Heart left ventricle (tissue), 16 donors: Measurements from ENCODE around the gene MLN. TPM values are rescaled to one million over a fixed set of nuclear protein-coding genes. Genes with fewer than 3 reads are reported as not detected.
A peak's percentile ranks its signal among the peaks of the same experiment; 100 is the strongest.

Source experiments
- ATAC-seq, 4 donors: fragments of 200-7000 bp; cut with Tn5 transposase; one replicate each; pipeline ENCODE4 v1.9.1; 2020 to 2022; ENCODE audit warnings: moderate library complexity in 4 of 4, mild to moderate bottlenecking in 3 of 4, moderate number of reproducible peaks in 1 of 4
- DNase-seq, 5 donors: peaks; one replicate each; pipeline ENCODE4 v3.0.0-alpha.2; 2020
- H3K27ac ChIP-seq, 12 donors: fragments of 200-600 bp; sonication (generic) in 4 of 12; one replicate each; pipeline versions ENCODE4 v1.5.0 to v1.8.0; 2016 to 2022; ENCODE audit warnings: mild to moderate bottlenecking in 2 of 12
- H3K27me3 ChIP-seq, 9 donors: fragments of 200-600 bp; sonication (generic) in 2 of 9; one replicate each; pipeline versions ENCODE4 v1.5.1 to v1.8.0; 2016 to 2022; ENCODE audit warnings: mild to moderate bottlenecking in 3 of 9
- H3K36me3 ChIP-seq, 9 donors: fragments of 200-600 bp; sonication (generic) in 2 of 9; one replicate each; pipeline versions ENCODE4 v1.5.0 to v1.8.0; 2018 to 2022; ENCODE audit warnings: mild to moderate bottlenecking in 2 of 9
- H3K4me1 ChIP-seq, 12 donors: fragments of 200-600 bp; sonication (generic) in 4 of 12; one replicate each; pipeline versions ENCODE4 v1.5.0 to v1.8.0; 2016 to 2022; ENCODE audit warnings: mild to moderate bottlenecking in 3 of 12
- H3K4me3 ChIP-seq, 12 donors: fragments of 200-600 bp; sonication (generic) in 4 of 12; one replicate each; pipeline versions ENCODE4 v1.5.0 to v1.8.0; 2017 to 2022; ENCODE audit warnings: mild to moderate bottlenecking in 9 of 12, moderate library complexity in 4 of 12
- H3K9me3 ChIP-seq, 12 donors: fragments of 200-600 bp; sonication (generic) in 4 of 12; one replicate each; pipeline versions ENCODE4 v1.5.0 to v1.8.0; 2016 to 2022; ENCODE audit warnings: mild to moderate bottlenecking in 1 of 12
- POLR2A ChIP-seq, 2 donors: fragments of 450-650 bp; IDR thresholded peaks; one replicate each; pipeline ENCODE4 v1.6.1; 2017; ENCODE audit warnings: antibody characterized with exemption in 2 of 2, mild to moderate bottlenecking in 2 of 2, moderate library complexity in 2 of 2
- WGBS, 4 donors: extraction: QIAGEN DNeasy Blood & Tissue Kit in 2 of 4; methylation state at CpG; one replicate each; pipeline versions ENCODE4 v1.1.5 to v1.1.7; 2013 to 2018; 5-methylcytosine and 5-hydroxymethylcytosine counted together
- intact Hi-C, 10 donors: fragments of 100-400 bp; cut with DNase I; formaldehyde crosslinking; loops; one replicate each; pipeline versions ENCODE4 v1.11.1 to v1.14.2; 2022
- polyA plus RNA-seq, 2 donors: library from polyadenylated mRNA; stranded (reverse); fragments of 200-250 nt; gene quantifications; one replicate each; pipeline ENCODE4 v1.2.3, GENCODE V29; 2013
- total RNA-seq, 9 donors: library from RNA; depleted of rRNA in 2 of 9; stranded (reverse); fragments of >200 nt in 2 of 9; fragmentation: NEBNext Ultra II Directional in 3 of 9; extraction: Animal tissue kit (Norgen Biotek cat#: 25700) in 3 of 9; gene quantifications; one replicate each; pipeline versions ENCODE4 v1.1.0 to v1.2.4, GENCODE V29; 2016 to 2023
- TF ChIP-seq, protein P1 (sequence below), 12 donors: fragments of 200-600 bp; sonication (generic) in 4 of 12; IDR thresholded peaks; one replicate each; pipeline versions ENCODE4 v1.5.0 to v1.8.0; 2018 to 2022; ENCODE audit warnings: antibody characterized with exemption in 12 of 12, mild to moderate bottlenecking in 5 of 12
- donor health status: ischemic (EF 13 %, LVEDD 7.1; RV severe dilation, severe dysfunction).
- donor health status: healthy with polysubstance abuse.
- donor health status: DM: no; HTN: yes; CAD: no.
- donor health status: DM: no; HTN: no; CAD: no.
- donor health status: ischemic (EF 25% LVEDD 6.9; RV normal size, moderate dysfunction).
- donor health status: ischemic (EF 25% LVEDD 5.7; RV mildly dilated, moderate dysfunction).
- donor health status: healthy.
- donor health status: DM: yes; HTN: yes; CAD: no.
- donor health status: ischemic (EF 35%, LVEDD 5.7; RV mildly dilated, moderate dysfunction).
- donor health status: nonischemic (EF 11% LVEDD 7.7; RV severe dilation, severe dysfunction).
- donor health status: DM: yes; HTN: yes; CAD: no.
- donor health status: PGD.
- donor health status: ischemic (EF 29% LVEDD 5.4; RV normal size, mild dysfunction).
- donor health status: nonischemic (EF 23%, LVEDD 6.1; RV moderate dilation, normal function).

MLN gene
- total and polyA plus RNA-seq, 11 donors, result not detected

DNA sequence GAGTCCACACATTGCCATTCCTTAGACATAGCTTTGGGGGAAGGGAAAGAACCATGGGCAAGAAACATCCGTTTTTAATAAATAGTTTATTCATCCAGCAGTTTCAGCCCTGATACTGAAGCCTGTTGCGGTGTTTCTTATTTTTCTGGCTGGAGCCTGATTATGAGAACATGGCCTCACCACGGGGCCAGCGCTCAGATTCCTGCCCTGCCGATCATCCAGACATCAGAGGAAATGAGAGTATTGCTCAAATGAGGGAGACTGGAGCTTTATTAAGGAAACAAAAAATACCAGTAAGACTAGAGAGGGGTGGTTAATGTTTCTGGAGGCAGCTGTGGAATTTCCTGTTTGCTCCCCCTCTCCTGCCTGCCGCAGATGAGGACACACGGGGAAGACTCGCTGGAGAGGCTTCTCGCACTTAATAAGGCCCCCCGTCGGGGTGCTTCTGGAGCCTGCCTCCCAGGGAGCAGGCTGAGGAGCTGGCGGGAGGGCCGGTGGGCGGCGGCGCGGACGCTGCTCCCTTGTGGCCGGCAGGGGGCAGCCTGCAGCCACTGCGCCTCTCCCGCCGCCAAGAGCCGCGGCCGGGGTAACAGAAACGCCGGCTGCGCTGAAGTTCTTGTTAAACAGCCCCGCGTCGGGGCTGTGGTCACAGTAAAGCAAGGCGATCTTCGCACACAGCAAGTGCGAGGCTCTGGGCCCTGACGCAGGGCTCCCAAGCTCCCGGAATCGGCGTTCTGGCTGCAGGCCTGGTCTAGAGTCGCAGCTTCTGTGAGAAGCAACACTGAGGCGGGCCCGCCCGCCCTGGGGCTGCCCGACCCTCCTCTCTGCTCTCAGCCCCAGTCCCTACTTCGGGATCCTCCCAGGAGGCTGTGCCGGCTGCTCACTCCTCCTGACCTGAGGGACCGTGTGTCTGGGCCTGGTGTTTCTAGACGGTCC is 32.4 kb downstream of the MLN start:
- Histone ChIP-seq H3K27ac (peak overlapping the region in 11 of 12 donors; percentile 2 to 74 (median 50)), H3K9me3 (peaks cover 0 to 5% (median 0%) of the 10 kb centered on the region in 12 donors), H3K4me1 (peaks cover 0 to 37% (median 27%) of the 10 kb centered on the region in 12 donors), H3K27me3 (no peaks in the 10 kb centered on the region), H3K36me3 (peaks cover 2 to 46% (median 40%) of the 10 kb centered on the region in 9 donors), H3K4me3 (peak overlapping the region in 4 of 12 donors; percentile 8 to 28 (median 18))
- WGBS, 4 donors, result 12 to 19% (median 16%) methylated on average over 23 to 47 of the region's 47 CpGs
- intact Hi-C loops, result loop anchor here (1.0 to 5.0 kb wide), 8 partner anchors 41 to 383 kb away; partner anchors contain the start of gene GRM4 (in 1 of the 10)
- TF ChIP-seq, protein P1, sequence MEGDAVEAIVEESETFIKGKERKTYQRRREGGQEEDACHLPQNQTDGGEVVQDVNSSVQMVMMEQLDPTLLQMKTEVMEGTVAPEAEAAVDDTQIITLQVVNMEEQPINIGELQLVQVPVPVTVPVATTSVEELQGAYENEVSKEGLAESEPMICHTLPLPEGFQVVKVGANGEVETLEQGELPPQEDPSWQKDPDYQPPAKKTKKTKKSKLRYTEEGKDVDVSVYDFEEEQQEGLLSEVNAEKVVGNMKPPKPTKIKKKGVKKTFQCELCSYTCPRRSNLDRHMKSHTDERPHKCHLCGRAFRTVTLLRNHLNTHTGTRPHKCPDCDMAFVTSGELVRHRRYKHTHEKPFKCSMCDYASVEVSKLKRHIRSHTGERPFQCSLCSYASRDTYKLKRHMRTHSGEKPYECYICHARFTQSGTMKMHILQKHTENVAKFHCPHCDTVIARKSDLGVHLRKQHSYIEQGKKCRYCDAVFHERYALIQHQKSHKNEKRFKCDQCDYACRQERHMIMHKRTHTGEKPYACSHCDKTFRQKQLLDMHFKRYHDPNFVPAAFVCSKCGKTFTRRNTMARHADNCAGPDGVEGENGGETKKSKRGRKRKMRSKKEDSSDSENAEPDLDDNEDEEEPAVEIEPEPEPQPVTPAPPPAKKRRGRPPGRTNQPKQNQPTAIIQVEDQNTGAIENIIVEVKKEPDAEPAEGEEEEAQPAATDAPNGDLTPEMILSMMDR (IDR thresholded peaks at IDR 0.05), result peak; percentile 92 to 99 (median 97)
- TF ChIP-seq POLR2A (IDR thresholded peaks at IDR 0.05), result no peak
- ATAC-seq (peak; percentile 44 to 85 (median 76)), DNase-seq (peak; percentile 65 to 88 (median 75))

DNA sequence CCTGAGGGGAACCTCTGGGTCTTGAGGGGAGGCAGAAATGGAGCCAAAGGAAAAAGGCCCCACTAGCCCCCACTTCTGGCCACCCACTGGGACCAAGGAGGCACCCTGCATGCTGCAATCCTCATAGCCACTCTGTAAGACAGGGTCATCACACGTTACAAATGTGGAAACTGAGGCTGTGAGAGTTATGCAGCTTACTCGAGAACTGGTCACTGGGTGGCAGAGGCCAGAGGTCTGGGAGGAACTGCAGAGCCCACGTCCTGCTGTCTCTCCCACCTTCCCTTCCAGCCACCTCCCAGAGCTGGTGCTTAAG is 33.0 kb downstream of the MLN start:
- peaks cover 0 to 37% (median 27%) of the 10 kb centered on the region in 12 donors for H3K4me1 ChIP-seq
- ATAC-seq (peak in 1 of 4 donors; percentile 6), DNase-seq (peak in 1 of 5 donors; percentile 40)
- intact Hi-C loops, result loop anchor here in 8 of 10 donors (1.0 to 5.0 kb wide), 8 partner anchors 42 to 384 kb away; partner anchors contain the start of gene GRM4 (in 1 of the 8)
- H3K9me3 ChIP-seq, result peaks cover 0 to 5% (median 0%) of the 10 kb centered on the region in 12 donors
- WGBS, 4 donors, result 20 to 47% (median 36%) methylated on average over 3 of the region's 3 CpGs
- peaks cover 0 to 40% (median 33%) of the 10 kb centered on the region in 9 donors for H3K36me3 ChIP-seq
- no peak overlapping the region for H3K4me3 ChIP-seq
- TF ChIP-seq POLR2A (IDR thresholded peaks at IDR 0.05), result no peak
- TF ChIP-seq, protein P1 (IDR thresholded peaks at IDR 0.05), result no peak
- peak overlapping the region in 7 of 12 donors; percentile 25 to 74 (median 58) for H3K27ac ChIP-seq
- no peaks in the 10 kb centered on the region for H3K27me3 ChIP-seq

DNA sequence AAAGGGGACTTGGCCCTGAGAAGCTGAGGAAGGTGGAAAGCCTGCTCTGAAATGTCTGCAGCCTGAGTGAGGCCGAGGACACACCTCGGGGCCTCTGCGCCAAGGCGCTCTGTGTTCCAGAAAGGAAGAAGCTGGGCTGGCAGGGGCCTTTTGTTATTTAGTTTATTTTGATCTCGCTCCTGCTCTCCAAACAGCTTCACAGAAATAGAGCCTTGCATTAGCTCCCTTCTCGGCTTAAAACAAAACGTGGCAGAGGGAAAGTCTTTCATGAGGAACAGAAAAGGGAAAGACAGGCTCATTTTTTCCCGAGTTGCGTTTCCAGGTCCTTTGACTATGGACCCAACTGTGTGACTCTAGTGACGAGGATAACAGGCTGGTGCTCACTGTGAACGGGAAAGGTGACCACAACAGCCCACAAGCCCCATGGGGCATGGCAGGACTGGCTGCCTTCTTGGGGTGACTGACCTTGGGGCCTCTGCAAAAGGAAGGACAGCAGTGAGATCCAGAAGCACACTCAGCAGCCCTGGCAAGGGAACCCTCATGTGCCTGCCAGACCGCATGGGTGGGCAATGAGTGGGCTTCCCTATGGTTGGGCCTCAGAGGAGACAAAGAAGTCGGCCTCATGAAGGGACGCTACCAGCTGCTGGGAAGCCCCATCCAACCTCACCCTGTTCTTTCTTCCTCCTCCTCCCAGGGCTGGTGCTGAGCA is 33.5 kb downstream of the MLN start:
- Histone ChIP-seq H3K27me3 (no peaks in the 10 kb centered on the region), H3K9me3 (peaks cover 0 to 5% (median 0%) of the 10 kb centered on the region in 12 donors), H3K4me3 (no peak overlapping the region), H3K36me3 (peaks cover 0 to 35% (median 28%) of the 10 kb centered on the region in 9 donors), H3K4me1 (peaks cover 0 to 37% (median 27%) of the 10 kb centered on the region in 12 donors), H3K27ac (peak overlapping the region in 1 of 12 donors; percentile 68)
- peak in 1 of 5 donors; percentile 36 for DNase-seq
- intact Hi-C loops, result loop anchor here in 8 of 10 donors (2.0 to 5.0 kb wide), 7 partner anchors 42 to 385 kb away; partner anchors contain the start of gene GRM4 (in 1 of the 8)
- TF ChIP-seq, protein P1 (IDR thresholded peaks at IDR 0.05), result no peak
- TF ChIP-seq POLR2A (IDR thresholded peaks at IDR 0.05), result no peak
- no peak for ATAC-seq
- 38 to 52% (median 46%) methylated on average over 12 to 14 of the region's 14 CpGs for WGBS, 4 donors
